ENCODE data around the gene METTL5.

GRCh38 chr2:169796441-169796840 is 28.3 kb downstream of the METTL5 start:
- TF ChIP-seq, protein P1, sequence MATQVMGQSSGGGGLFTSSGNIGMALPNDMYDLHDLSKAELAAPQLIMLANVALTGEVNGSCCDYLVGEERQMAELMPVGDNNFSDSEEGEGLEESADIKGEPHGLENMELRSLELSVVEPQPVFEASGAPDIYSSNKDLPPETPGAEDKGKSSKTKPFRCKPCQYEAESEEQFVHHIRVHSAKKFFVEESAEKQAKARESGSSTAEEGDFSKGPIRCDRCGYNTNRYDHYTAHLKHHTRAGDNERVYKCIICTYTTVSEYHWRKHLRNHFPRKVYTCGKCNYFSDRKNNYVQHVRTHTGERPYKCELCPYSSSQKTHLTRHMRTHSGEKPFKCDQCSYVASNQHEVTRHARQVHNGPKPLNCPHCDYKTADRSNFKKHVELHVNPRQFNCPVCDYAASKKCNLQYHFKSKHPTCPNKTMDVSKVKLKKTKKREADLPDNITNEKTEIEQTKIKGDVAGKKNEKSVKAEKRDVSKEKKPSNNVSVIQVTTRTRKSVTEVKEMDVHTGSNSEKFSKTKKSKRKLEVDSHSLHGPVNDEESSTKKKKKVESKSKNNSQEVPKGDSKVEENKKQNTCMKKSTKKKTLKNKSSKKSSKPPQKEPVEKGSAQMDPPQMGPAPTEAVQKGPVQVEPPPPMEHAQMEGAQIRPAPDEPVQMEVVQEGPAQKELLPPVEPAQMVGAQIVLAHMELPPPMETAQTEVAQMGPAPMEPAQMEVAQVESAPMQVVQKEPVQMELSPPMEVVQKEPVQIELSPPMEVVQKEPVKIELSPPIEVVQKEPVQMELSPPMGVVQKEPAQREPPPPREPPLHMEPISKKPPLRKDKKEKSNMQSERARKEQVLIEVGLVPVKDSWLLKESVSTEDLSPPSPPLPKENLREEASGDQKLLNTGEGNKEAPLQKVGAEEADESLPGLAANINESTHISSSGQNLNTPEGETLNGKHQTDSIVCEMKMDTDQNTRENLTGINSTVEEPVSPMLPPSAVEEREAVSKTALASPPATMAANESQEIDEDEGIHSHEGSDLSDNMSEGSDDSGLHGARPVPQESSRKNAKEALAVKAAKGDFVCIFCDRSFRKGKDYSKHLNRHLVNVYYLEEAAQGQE (IDR thresholded peaks at IDR 0.05; ENCODE audit: low read depth): no peak
- TF ChIP-seq MAX (IDR thresholded peaks at IDR 0.05) (no peak), TAF1 (IDR thresholded peaks at IDR 0.05; ENCODE audit: low read depth) (no peak), RAD21 (IDR thresholded peaks at IDR 0.05; ENCODE audit: low read depth) (no peak), CEBPB (IDR thresholded peaks at IDR 0.05) (no peak), EP300 (IDR thresholded peaks at IDR 0.05; ENCODE audit: borderline replicate concordance) (no peak), YY1 (IDR thresholded peaks at IDR 0.05; ENCODE audit: low read depth) (no peak), USF1 (IDR thresholded peaks at IDR 0.05) (no peak), ZBTB7A (IDR thresholded peaks at IDR 0.05; ENCODE audit: low read depth) (no peak), NFIC (IDR thresholded peaks at IDR 0.05) (0 out of 2 replicates have a peak, but pooled peaks have one; percentile 16), TEAD4 (IDR thresholded peaks at IDR 0.05) (no peak), CREB1 (IDR thresholded peaks at IDR 0.05; ENCODE audit: low read depth) (no peak), EGR1 (IDR thresholded peaks at IDR 0.05) (no peak), TCF12 (IDR thresholded peaks at IDR 0.05; ENCODE audit: low read depth) (no peak)

Measured in Ishikawa (cell line).